GM18909 (cell line): ENCODE measurements around the gene SLCO2A1.
"Not testable (repeated sequence)": the region's sequence is repeated elsewhere in the genome, so short reads cannot be mapped to it uniquely, and the experiment has no call there.

Experiments used
- ATAC-seq: cut with Tn5 transposase; IDR thresholded peaks from one replicate; pipeline ENCODE4 v1.9.1; 2021; ENCODE audit warnings: mild to moderate bottlenecking; ENCODE audit not compliant: unreplicated experiment, poor library complexity

Gene SLCO2A1

DNA sequence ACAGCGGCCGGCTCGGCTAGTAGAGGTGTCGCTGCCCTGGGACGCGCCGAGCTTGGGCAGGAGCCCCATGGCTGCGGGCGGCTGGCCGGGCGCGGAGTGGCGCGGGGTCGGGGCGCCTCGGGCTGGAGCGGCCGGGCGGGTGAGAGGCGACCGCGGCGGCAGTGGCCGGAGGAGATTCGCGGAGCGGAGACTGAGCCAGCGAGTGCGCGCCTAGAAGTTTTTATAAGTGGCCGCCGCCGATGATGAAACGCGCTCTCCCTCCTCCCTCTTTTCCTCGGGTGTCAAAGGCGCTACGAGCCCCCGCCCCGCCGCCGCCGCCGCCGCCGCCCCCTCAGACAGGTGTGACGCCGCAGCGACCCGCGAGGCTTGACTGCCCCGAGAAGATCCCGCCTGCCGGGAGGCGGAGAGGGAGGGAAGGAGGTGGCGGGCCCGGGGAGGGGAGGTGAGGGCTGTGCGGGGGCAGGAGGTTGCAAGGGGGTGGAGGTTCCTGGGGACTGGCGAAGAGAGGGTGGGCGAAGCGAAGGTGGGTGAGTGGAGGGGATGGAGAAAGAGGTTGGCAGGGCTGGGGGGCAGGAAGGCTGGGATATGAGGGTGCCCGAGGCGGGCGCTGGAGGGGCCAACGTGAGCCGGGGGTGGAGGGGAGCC, at the start of gene SLCO2A1:
SLCO2A1 (minus strand) TSS at position 192 of the 645 bp plus-strand sequence; CDS start at position 69, 123 bp downstream.
- no peak for ATAC-seq

DNA sequence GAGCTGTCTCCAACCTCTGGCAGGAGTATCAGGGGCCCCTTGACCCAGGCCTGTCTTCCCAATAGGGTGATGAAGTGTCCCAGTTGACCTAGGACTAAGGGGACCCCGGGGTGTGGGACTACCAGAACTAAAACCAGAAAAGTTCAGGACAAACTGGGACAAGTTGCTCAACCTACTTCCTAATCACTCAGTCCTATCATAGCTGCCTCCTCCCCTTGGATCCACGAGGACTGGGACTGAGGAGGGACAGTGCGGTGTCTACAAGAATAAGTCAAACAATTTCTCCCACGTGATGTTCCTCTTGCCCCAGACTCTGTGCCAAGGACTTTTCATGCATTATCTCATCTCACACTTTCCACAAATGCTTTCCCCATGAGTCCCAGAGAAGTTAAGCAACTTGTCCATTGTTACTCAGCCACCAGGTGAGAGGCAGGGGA, 49.4 kb upstream of the SLCO2A1 start:
- ATAC-seq = no peak

DNA sequence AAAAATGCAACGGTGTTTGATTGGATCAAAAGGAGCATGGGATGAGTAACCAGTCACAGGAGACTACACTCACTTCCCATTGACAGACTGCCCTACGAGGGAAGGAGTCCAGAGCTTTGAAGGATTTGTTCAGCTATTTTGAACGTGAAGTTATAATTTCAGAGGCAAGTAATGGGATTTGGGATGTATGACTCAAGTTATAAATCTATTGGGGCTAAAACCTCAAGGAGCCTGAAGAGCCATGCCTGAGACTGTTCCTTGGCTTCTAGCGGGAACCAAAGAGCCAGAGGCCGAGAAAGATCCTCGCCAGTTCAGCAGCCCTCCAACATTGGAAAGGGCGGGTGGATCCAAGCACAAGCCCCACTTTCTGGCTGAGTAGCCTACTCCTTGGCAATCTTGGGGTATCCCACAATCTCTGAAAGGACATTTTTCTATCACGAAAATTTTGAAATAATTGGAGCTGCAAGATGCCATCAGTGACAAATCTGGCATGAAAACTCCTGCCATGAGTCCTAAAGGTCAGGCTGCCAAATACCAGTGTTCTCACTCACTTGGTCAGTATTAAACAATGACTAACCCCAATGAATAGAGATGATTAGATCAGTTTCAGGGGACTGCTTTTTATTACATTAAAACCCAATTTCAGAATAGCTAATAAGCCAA, 48.6 kb upstream of the SLCO2A1 start:
- no peak for ATAC-seq

DNA sequence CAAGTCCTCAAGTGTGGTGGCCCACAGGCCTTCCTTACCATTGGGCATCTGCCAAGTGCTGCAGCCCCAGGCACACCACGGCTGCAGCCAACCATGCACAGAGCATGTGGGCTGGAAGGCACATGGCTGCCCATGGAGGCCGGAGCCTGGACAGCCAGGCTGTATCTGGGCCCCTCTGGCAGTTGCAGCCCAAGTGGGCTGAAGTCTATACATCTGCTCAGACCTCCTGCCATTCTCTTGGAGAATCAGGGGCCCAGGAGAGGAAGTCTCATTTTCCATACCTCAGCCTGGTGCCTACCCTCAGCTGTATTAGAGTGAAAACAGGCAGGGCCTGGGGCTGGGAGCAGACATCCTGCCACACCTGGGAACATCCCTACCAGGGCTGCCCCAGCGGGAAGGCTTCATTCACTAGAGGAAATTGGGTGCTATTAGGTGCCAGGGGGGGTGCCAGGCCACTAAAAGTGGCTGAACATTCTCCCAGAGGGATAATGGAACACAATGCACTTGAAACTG, 48.0 kb upstream of the SLCO2A1 start:
- no peak for ATAC-seq

DNA sequence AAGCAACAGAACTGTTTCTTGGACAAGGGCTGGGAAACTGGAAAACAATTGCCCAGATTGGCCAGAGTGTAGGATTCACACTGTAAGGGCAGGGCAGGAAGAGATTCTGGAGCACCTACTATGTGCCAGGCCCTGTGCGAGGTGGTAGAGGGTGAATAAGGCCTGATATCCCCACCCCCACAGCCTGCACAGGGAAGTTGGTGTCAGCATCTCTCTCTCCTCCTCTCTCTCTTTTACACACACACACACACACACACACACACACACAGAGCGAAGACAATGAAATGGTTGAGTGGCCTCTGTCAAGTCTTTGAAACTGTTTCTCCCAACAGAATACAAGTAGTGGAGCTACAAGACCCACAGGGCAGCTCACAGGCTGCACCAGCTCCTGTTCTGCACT, 47.1 kb upstream of the SLCO2A1 start:
- ATAC-seq = no peak

DNA sequence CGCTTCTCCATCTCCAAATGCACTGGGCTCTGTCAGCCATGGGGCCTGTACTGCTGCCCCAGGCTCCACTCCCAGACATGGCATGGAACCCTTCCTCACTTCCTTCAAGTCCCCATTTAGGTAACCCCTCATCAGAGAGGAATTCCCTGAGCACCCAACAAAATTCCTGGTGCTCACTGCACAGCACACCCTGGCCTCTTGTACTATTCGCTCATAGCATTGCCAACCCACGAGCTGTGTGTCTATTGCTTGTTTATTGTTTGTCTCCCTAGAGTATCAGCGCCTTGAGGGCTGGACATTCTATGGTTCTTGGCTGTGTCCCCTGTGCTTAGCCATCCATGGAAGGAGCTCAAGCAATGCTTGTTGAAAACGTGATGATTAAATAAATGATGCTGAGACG, 46.1 kb upstream of the SLCO2A1 start:
- no peak for ATAC-seq

DNA sequence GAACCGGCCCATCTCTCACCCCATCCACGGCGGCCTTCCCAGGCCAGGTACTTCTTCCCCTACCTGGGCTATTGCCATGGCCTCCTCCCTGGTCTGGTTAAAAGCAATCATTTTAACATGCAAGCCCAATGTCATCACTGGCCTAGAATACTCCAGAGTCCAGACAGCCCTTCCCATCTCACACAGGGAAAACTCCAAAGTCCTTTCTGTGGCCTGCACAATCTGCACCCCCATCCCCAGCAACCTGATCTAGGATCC, 45.8 kb upstream of the SLCO2A1 start:
- no peak for ATAC-seq

DNA sequence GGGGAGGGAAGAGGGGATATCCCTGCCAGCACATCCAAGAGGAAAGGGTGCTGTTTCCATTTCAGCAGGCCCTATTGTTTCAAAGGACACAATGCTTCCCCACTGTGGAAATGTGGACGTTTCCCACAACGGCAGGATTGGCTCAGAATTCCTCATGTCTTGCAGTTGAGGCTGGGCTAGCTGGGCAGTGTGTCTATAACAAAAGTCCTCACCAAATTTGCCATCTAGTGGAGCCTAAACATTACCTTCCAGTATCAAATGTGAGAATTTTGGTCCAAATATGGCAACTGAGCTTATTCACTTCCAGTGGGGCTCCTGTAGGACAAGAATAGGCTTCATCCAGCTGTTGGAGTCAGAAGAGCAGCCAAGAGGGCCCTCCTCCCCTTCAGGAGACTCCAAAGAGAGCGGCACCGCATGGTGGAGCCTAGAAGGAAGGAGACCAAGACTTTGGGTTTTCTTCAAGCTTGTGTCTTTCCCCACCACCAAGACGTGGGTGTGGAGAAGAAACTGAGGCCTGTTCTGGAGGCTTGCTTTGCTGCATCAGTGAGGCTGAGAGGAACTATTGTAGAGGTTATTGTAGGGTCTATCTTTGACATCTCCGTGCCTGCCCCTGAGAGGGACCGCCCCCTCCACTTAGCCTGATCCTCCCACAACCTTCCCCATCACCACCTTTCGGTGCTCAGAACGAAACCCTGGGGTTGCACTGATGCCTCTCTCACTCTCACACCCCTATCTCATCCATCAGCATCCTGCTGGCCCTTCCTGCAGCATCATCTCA, 45.3 kb upstream of the SLCO2A1 start:
- ATAC-seq = no peak

DNA sequence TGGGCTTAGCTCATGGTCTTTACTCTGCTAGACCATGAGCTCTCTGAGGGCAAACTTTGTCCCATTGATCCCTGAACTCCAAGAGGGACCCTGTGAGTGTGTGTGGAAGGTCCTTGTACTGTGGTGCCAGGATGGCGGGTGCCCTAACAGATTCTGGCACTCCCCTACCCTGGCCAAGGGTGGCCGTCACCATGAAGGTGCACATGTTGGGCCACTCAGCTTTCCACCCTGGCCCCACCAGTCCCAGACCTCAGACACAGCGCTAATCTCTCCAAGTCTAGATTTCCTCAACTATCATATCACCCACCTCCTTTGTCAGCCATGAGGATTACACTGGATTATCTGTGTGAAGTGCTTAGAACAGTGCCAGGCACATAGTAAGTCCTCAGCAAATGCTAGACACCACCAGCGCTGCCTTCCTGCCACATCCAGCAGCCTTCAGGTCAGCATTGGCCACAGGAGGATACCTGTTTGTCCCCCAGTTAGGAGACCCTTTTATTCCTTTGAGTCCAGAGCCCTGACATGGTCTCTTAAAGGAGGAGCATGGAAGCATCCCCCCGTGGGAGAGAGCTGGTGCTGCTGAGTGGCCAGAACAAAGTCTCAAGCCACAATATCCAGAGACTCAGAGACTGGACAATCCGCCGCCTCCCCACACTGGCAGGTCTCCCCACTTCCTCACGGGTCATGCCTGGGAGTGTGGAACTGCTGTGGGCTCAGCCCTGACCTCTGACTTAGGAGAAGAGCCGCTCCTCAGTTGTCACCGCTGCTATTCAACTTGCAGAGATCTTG, 44.5 kb upstream of the SLCO2A1 start:
- no peak for ATAC-seq

DNA sequence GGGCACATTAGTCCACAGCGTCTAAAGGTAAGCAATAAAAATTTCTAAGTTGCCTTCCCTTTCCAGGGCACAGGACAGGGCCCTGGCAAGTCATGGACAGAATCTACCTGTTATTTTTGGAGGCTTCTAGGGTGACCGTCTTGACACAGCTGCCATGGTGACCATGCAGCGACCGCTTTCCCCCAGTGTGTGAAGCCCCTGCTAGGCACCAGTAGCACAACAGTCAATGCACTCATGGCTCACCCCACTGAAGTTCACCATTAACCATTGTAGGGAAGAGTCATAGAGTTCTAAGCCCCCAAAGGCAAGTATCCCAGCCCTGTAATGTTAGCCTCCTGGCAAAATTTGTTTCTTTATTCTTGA, 43.8 kb upstream of the SLCO2A1 start:
- no peak for ATAC-seq

DNA sequence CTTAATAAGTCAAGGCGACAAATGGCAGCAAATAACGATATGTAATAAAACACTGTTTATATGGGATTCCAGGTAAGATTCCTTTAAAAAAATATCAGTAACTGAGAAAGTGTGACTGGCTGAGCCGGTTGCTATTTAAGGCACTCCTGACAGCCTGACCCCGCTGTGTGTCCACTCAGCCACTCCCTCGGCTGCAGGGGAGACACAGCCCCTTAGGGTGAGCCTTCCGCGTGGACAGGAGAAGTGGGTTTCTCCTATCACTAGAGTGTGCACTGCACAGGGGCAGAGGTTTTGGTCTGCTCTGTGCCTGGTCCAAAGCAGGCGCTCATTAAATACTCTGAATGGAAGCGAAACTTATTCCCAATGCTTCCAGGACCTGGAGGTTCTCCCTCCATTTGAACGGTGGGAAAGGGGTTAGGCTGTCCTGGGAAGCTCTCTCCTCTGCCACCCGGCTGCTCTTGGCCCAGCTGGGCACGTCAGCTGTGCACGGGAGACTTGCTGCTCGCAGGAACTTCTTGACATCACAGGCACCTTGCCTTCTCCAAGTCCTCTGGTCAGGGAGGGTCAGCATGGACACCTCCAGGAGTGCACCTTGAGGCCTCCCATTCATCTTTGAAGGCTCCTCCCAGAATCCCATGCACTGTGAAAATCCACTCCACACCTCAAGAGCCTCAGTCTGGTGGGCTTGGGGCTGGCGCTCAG, 43.3 kb upstream of the SLCO2A1 start:
- no peak for ATAC-seq

DNA sequence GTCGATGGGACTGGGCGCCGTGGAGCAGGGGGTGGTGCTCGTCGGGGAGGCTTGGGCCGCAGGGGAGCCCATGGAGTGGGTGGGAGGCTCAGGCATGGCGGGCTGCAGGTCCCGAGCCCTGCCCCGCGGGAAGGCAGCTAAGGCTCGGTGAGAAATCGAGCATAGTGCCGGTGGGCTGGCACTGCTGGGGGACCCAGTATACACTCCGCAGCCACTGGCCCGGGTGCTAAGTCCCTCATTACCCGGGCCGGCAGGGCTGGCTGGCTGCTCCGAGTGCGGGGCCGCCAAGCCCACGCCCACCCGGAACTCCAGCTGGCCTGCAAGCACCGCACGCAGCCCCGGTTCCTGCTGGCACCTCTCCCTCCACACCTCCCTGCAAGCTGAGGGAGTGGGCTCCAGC, 40.6 kb upstream of the SLCO2A1 start:
- ATAC-seq = not testable (repeated sequence)

DNA sequence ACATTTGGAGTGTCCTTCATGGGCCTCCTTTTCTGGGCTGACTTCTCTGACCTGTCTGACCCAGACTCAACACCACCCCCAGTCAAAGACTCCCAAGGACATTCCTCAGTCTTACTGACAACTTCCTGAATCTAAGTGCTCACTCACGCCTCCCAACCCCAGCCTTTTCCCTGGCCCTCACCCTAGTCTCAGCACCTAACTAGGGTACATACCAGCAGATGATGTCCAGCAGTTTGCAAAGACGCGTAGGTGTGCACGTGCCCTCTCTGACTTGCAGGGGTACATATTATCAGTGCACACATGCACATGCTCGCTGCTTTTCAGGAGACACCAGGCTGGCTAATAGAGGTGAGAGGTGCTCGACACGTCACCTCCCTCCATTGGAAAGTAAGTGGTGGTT, 38.7 kb upstream of the SLCO2A1 start:
- ATAC-seq = no peak

DNA sequence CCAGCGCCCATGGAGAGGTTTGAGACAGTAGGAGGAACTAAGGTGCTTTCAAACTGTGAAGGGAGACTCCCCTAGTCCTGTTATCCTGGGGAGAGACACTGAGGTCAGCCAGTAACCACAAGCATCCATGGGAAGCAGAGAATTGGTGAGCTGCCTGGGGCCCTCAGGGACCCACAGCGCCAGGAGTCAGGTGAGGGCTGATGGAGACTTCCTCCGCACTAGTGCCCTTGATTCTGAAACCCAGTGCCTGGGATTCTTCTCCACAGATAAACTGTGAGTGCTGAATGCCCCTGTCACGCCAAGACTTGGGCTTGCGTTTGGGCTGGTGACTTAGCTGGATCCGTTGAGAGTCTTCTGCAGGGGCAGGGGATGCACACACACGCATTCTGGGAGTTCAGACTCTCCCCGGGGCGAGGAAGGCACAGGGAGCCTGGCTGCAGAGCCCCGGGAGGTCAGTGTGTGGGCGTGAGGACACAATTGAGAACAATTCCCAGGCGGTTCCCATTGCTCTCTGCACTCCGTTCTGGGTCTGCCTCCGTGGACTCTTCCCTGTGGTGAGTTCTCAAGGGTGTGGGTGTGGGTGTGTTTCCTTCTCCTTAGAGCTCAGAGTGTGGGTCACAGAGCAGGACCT, 37.9 kb upstream of the SLCO2A1 start:
- no peak for ATAC-seq

DNA sequence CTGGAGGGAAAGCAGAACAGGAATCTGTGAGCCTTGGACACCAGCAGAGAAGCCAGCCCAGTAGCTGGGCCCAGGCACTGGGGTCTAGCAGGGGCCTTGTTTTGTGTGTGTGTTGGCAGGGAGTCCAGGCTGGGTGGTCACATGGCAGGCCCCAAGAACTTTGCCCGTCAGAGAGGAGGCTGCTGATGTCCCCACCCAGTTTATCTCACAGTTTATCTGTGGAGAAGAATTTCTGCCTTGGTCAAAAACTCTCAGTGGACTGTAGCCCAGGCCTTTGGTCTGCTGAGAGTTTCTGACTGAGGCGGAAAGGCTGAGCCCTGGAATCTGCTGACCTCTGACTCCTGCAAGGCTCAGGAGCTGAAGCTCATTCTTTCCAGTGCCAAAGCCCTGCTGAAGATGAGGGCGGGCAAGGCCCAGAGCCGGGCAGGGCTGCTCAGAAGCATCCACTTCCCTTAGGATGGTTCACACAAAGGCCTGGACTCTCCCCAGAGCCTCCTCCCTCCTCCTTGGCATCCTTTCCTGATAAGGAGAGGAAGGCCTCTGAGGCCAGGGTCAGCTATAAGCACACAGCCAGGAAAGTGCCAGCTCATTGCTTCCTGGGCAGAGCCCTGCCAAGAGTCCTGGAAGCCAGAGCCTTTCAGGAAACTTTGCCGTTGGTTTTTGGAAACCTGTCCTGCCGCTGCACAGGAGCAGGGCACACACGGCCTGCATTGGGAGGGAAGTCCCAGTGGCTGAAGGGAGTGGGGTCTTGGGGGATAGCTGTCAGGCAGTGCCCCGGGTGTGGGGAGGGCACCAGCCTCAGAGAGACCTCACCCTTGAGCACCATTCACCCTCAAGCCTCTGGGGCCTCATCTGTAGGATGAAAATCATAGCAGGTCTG, 37.2 kb upstream of the SLCO2A1 start:
- no peak for ATAC-seq

DNA sequence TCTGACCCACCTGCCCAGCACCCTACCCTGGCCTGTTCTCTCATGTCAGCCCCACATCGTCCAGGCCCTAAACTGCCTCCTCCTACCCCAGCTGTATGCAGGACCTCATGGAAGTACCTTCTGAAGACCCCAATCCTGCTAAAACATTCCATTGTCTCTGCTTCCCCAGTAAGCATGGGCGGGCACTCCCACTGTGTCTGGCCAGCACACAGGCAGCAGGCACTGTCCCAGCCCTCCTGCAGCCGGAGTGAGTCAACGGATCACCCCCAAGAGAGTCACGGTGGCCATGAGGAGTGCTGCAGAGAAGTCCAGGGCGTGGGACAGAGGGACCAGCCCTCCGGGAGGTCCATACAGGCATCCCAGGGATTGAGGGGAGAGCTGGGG, 36.4 kb upstream of the SLCO2A1 start:
- ATAC-seq = no peak

DNA sequence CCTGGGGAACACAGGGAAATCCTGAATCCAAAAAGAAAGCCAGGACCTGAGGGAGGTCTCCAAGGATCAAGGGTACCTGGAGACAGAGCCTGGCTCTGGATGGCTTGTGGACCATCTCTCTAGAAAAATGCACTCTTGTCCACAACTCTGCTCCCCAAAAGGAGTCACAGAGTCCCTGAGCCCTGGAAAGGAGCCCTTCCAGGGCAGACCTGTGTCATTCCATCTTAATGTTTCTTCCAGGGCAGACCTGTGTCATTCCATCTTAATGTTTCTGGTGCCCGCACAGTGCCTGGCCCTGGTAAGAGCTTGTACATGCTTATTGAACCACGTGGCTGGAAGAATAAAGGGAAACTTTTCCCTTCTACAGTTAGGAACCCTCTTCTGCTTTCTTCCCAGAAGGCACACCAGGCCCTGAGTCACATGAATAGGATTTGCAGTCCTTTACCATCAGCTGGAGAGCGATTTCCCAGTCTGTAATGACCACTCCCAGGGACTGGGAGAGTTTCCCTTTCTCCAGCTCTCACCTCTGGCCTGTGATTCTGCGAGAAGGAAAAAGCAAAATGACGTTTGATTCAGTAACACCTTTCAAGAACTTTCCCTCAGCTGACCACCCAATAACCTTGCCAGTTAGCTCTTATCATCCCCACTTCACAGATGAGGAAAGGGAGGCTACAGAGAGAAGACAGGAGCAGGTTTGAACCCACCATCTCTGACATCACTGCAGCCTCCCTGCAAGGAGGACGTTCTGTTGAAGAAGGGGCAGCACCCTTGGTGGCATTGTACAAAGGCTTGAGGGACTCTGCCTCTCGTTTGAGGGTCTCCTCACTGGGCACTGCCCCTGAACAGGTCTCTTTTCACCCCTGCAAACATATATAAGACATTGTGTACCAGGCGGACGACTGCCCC, 35.8 kb upstream of the SLCO2A1 start:
- no peak for ATAC-seq

DNA sequence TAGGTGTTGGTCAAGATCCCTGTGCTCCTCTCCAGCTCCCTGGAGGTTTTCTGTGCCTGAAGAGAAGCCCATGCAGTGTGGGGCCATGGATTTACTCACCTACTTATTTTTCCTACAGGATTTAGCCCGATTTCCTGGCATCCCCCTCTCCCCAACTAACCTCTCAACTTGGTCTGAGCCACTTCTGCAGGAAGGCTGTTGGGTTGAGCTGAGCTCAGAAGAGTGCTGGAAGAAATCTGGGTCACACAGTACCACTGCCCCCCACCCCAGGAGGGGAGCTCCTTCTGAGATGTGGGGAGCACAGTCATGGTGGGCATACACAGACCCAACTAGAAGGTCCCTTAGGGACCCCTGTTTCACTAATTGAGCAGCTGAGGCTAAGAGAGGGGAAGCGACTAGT, 34.4 kb upstream of the SLCO2A1 start:
- no peak for ATAC-seq
